ENCODE measurements around the gene SVBP. TPM values are rescaled to one million over a fixed set of nuclear protein-coding genes. Genes with fewer than 3 reads are reported as not detected.

Gene SVBP
- polyA plus RNA-seq, 1 donor = 39.1 TPM

DNA sequence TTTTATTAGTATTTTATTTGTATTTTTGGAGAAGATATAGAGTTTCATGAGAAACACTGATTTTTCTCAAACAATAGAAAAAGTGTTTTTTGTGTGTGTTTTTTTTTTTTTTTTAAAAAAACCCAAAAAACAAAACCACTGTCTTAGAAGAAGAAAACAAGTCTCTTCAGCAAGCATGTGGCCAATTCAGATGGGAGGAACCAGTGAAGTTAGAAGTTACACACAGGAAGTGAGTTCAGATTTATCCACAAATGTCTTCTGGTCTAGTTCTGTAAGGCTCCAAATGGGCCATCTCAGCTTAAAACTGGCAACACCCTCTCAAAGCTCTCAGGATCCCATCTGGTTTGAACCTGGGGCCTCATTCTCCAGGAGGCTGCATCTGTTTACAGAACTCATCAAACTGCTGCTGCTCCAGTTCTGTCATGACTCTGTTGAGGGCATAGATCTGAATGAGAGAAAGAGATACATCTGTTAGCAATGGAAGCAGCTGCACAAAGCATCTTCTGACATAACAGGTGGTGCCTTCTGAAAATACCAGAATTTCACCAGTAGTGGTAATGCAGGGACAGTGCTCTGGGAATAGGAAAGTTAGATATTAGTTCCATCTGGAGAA, 10.0 kb downstream of the SVBP start:
- peaks cover 12% of the 10 kb centered on the region for H3K36me3 ChIP-seq (ENCODE audit: control insufficient read depth, insufficient read depth, low read length)
- H3K4me3 ChIP-seq (ENCODE audit: low read length) = no peak overlapping the region
- H3K9me3 ChIP-seq (ENCODE audit: control insufficient read depth, low read depth, low read length) = peaks cover 2% of the 10 kb centered on the region
- no peak overlapping the region for H3K27ac ChIP-seq (ENCODE audit: low read length)
- no peaks in the 10 kb centered on the region for H3K27me3 ChIP-seq (ENCODE audit: control insufficient read depth, insufficient read depth, low read length)
- no peaks in the 10 kb centered on the region for H3K4me1 ChIP-seq (ENCODE audit: control insufficient read depth, insufficient read depth, low read length)
- DNase-seq = no peak

DNA sequence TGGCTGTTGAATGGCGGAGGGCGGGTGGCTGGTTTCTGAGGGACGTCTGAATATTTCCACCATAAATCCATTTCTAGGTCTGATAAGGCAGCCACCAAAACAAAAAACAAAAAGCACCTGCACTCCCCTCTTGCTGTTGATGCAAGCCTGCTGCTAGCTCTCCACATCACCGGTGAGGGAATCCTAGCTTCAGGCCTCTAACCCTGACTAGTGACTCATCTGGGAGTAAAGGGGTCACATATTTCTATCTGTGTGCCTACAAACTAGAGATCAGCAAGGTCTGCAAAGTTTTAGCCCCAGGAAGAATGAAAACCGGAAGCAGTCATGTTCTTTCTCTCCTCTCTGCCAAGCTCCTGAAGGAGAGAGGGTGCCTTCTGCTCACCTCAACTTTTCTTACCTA, 10.6 kb downstream of the SVBP start:
- no CpG with 5 or more reads among the region's 5 CpGs for WGBS (ENCODE audit: insufficient coverage, low lambda C conversion rate)
- no peaks in the 10 kb centered on the region for H3K4me1 ChIP-seq (ENCODE audit: control insufficient read depth, insufficient read depth, low read length)
- H3K27me3 ChIP-seq (ENCODE audit: control insufficient read depth, insufficient read depth, low read length) = no peaks in the 10 kb centered on the region
- H3K27ac ChIP-seq (ENCODE audit: low read length) = no peak overlapping the region
- H3K36me3 ChIP-seq (ENCODE audit: control insufficient read depth, insufficient read depth, low read length) = peaks cover 12% of the 10 kb centered on the region
- H3K4me3 ChIP-seq (ENCODE audit: low read length) = no peak overlapping the region
- H3K9me3 ChIP-seq (ENCODE audit: control insufficient read depth, low read depth, low read length) = peaks cover 2% of the 10 kb centered on the region
- no peak for DNase-seq

DNA sequence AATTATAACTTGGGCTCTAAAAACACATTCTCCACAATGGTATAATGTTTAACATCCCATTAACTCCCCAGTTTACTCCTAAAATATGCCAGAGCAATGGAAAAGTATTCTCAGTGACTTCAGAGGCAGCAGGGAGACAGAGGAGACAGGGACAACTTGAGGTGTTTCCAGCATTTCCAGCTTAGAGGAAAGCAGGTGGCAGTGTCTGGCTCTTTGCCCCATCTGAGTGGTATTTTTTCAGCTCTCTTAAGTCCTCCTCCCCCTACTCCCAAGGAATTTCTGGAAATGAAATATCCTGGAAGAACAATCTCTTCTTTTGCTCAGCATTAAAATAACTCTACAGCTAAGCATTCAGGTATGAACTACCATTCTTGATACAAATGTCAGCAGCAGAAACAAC, 11.0 kb downstream of the SVBP start:
- H3K27ac ChIP-seq (ENCODE audit: low read length) = no peak overlapping the region
- peaks cover 11% of the 10 kb centered on the region for H3K36me3 ChIP-seq (ENCODE audit: control insufficient read depth, insufficient read depth, low read length)
- no peaks in the 10 kb centered on the region for H3K4me1 ChIP-seq (ENCODE audit: control insufficient read depth, insufficient read depth, low read length)
- no peaks in the 10 kb centered on the region for H3K27me3 ChIP-seq (ENCODE audit: control insufficient read depth, insufficient read depth, low read length)
- H3K4me3 ChIP-seq (ENCODE audit: low read length) = no peak overlapping the region
- H3K9me3 ChIP-seq (ENCODE audit: control insufficient read depth, low read depth, low read length) = peaks cover 2% of the 10 kb centered on the region
- DNase-seq = no peak

DNA sequence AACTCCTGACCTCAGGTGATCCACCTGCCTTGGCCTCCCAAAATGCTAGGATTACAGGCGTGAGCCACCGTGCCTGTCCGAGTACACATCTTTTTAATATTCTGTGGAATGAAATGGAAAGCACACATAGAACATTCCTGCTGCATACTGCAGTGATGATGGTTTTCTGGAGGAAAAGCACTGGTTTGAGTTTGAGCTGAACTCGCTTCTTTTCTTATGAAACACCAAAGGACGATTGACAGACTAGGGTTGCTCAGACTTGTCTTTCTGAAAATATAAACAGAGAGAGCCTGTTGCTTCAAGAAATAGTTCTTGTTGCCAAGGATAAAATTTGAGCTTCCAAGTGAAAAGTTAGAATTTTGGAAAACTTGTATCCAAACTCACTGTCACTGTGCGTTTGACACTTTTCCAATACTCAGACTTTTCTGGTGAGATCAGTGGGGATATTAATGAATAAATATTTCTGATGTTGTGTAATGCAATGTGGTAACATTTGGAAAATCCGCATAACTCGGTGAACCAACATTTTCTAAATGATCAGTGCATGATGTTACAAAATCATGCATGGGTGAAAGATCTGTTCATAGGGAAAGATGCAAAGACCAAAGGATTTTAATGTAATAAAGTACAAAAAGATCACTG, 15.2 kb downstream of the SVBP start:
- Histone ChIP-seq H3K27ac (ENCODE audit: low read length) (no peak overlapping the region), H3K4me3 (ENCODE audit: low read length) (no peak overlapping the region), H3K36me3 (ENCODE audit: control insufficient read depth, insufficient read depth, low read length) (peaks cover 5% of the 10 kb centered on the region), H3K27me3 (ENCODE audit: control insufficient read depth, insufficient read depth, low read length) (peaks cover 2% of the 10 kb centered on the region), H3K4me1 (ENCODE audit: control insufficient read depth, insufficient read depth, low read length) (no peaks in the 10 kb centered on the region), H3K9me3 (ENCODE audit: control insufficient read depth, low read depth, low read length) (peaks cover 2% of the 10 kb centered on the region)
- no peak for DNase-seq
- WGBS (ENCODE audit: insufficient coverage, low lambda C conversion rate) = 100% methylated on average over 3 of the region's 8 CpGs

DNA sequence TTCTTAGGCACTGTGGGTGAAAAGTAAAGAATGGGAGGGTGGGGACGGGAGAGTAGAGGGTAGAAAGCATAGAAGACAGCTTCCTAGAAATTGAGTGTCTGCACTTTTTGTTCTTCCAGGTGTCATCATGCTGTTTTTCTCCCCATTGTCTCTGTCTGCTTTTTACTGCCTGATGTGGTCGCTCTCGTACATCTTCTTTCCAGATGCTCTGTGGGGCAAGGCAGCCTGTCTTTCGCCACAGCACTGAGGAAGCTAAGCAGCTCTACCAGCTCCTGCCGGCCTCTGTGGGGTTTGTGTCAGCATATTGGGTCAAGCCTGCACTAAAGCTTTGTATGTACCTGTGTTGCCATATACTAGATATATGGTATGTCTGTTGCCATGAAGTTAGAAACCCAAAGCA, 19.2 kb downstream of the SVBP start:
- no peaks in the 10 kb centered on the region for H3K9me3 ChIP-seq (ENCODE audit: control insufficient read depth, low read depth, low read length)
- H3K27me3 ChIP-seq (ENCODE audit: control insufficient read depth, insufficient read depth, low read length) = peaks cover 2% of the 10 kb centered on the region
- no peaks in the 10 kb centered on the region for H3K4me1 ChIP-seq (ENCODE audit: control insufficient read depth, insufficient read depth, low read length)
- no peaks in the 10 kb centered on the region for H3K36me3 ChIP-seq (ENCODE audit: control insufficient read depth, insufficient read depth, low read length)
- no peak overlapping the region for H3K4me3 ChIP-seq (ENCODE audit: low read length)
- no CpG with 5 or more reads among the region's 5 CpGs for WGBS (ENCODE audit: insufficient coverage, low lambda C conversion rate)
- H3K27ac ChIP-seq (ENCODE audit: low read length) = no peak overlapping the region
- no peak for DNase-seq

DNA sequence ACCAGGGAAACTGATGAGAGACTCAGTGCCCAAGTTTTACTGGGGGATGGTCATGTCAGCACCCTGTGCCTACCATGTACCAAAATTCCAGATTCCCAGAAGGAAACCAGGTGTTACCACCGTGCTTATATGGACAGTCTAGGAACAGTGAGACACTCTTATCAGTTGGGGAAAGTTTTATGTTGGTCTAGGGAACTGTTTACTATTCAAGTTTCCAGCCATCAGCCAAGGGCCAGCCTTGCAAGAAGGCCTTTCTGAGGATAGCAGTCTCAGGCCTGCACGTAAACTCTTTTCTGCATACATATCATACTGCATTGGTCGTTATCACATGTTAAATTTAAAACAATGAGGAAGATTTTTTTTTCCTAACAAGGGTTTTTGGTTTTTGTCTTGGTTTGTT, 19.8 kb downstream of the SVBP start:
- no peaks in the 10 kb centered on the region for H3K36me3 ChIP-seq (ENCODE audit: control insufficient read depth, insufficient read depth, low read length)
- peaks cover 2% of the 10 kb centered on the region for H3K27me3 ChIP-seq (ENCODE audit: control insufficient read depth, insufficient read depth, low read length)
- H3K27ac ChIP-seq (ENCODE audit: low read length) = no peak overlapping the region
- no CpG with 5 or more reads among the region's 3 CpGs for WGBS (ENCODE audit: insufficient coverage, low lambda C conversion rate)
- DNase-seq = no peak
- H3K4me3 ChIP-seq (ENCODE audit: low read length) = no peak overlapping the region
- no peaks in the 10 kb centered on the region for H3K4me1 ChIP-seq (ENCODE audit: control insufficient read depth, insufficient read depth, low read length)
- no peaks in the 10 kb centered on the region for H3K9me3 ChIP-seq (ENCODE audit: control insufficient read depth, low read depth, low read length)

DNA sequence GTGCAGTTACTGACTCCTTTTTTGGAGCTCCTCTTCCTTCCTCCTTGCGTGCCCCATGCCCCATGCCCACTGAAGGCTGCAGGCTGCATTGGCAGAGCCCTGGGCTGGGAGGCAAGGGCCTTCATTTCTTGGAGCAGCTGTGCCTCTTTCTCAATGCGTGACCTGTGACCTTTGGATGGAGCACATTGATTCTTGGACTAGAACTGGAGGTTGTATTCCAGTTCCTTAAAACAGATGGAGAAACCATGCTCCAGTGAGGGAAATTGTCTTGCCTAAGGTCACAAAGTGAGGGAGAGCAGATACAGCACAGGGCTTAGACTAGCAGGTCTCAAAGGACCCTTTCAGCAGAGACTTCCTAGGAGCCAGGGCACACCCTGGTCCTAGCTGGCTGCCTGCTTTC, 23.4 kb downstream of the SVBP start:
- Histone ChIP-seq H3K27ac (ENCODE audit: low read length) (no peak overlapping the region), H3K27me3 (ENCODE audit: control insufficient read depth, insufficient read depth, low read length) (peaks cover 10% of the 10 kb centered on the region), H3K4me3 (ENCODE audit: low read length) (no peak overlapping the region), H3K9me3 (ENCODE audit: control insufficient read depth, low read depth, low read length) (no peaks in the 10 kb centered on the region), H3K4me1 (ENCODE audit: control insufficient read depth, insufficient read depth, low read length) (no peaks in the 10 kb centered on the region), H3K36me3 (ENCODE audit: control insufficient read depth, insufficient read depth, low read length) (no peaks in the 10 kb centered on the region)
- WGBS (ENCODE audit: insufficient coverage, low lambda C conversion rate) = no CpG with 5 or more reads among the region's 2 CpGs
- no peak for DNase-seq

DNA sequence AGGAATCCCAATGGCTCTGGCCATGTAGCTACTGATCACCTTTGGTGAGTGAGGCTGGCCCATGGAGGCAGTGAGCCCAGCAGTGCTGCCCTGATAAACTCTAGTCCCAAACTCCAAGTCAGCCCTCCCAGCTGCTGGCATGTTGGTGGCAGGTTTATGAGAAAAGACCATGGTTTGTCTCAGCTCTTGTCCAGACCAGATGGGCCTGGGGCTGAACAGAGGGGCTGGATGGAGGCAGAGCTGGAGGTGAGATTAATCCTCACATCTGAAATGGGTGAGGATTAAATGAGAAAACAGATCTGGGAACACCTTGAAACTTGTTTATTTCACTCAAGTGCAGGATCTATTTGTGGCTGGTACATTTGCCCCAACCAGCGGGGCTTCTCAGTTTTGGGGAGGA, 29.2 kb downstream of the SVBP start:
- H3K36me3 ChIP-seq (ENCODE audit: control insufficient read depth, insufficient read depth, low read length) = no peaks in the 10 kb centered on the region
- H3K27me3 ChIP-seq (ENCODE audit: control insufficient read depth, insufficient read depth, low read length) = peaks cover 34% of the 10 kb centered on the region
- WGBS (ENCODE audit: insufficient coverage, low lambda C conversion rate) = no CpG with 5 or more reads among the region's 1 CpG
- peaks cover 6% of the 10 kb centered on the region for H3K4me1 ChIP-seq (ENCODE audit: control insufficient read depth, insufficient read depth, low read length)
- peaks cover 6% of the 10 kb centered on the region for H3K9me3 ChIP-seq (ENCODE audit: control insufficient read depth, low read depth, low read length)
- no peak overlapping the region for H3K27ac ChIP-seq (ENCODE audit: low read length)
- DNase-seq = no peak
- no peak overlapping the region for H3K4me3 ChIP-seq (ENCODE audit: low read length)

DNA sequence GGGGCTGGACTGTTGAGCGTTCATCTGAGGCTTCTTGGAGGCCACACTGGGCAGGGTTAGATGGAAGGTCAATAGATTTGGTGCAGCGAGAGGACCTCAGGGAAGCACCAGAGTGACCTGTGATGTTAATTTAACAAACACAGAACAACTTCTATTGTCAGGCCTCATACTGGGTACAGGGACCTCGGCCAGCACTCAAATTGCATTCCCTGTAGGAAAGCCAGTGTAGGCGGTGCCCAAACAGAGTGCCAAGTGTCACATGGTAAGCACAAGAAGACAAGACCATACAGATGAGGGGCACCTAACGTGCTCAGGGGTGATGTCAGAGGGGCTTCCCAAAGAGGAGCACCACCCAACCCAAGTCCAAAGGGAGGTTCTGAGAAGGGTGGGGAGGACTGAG, 31.1 kb downstream of the SVBP start:
- H3K9me3 ChIP-seq (ENCODE audit: control insufficient read depth, low read depth, low read length) = peaks cover 6% of the 10 kb centered on the region
- H3K36me3 ChIP-seq (ENCODE audit: control insufficient read depth, insufficient read depth, low read length) = peaks cover 8% of the 10 kb centered on the region
- DNase-seq = no peak
- H3K27me3 ChIP-seq (ENCODE audit: control insufficient read depth, insufficient read depth, low read length) = peaks cover 34% of the 10 kb centered on the region
- H3K4me3 ChIP-seq (ENCODE audit: low read length) = no peak overlapping the region
- no peak overlapping the region for H3K27ac ChIP-seq (ENCODE audit: low read length)
- H3K4me1 ChIP-seq (ENCODE audit: control insufficient read depth, insufficient read depth, low read length) = peaks cover 6% of the 10 kb centered on the region
- 100% methylated on average over 1 of the region's 5 CpGs for WGBS (ENCODE audit: insufficient coverage, low lambda C conversion rate)

DNA sequence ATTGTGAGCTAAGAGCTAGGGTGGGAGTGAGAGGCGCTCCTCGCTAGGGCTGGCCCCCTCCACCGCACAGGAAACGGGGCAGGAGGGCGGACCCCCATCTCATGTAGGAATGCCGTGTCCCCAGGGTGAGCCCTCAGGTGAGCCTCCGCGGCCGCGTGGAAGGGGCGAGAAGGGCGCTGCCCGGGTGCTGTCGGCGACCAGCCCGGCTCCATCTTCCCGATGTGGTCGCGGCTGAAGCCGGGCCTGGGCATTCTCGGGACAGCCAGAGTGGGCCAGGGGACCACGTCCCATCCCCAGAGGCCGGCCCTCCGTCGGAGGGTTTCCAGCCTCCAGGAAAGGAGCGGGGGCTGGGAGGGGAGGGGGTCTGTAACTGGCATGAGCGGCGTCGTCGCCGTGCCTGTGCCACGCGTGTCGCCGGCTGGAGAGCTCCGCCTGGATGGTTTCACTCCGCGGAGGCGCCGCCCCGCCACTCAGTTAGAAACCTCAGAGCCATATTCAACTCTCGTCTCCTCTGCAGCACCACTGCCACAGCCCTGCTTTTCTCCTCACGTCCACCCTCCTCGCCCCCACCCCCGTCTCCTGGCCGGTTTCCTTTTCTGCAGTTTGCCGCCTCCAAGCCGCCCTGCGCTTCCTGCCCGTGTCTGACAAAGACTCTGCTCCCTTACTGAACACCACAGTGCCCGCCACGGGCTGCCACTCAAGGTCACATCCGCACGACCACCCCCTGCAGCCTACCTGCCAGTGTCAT, 32.1 kb downstream of the SVBP start, which contains the start of gene TMEM269:
Gene TMEM269, plus strand, starts transcription at position 46 of the 748 bp plus-strand sequence. CDS start 4,903 bp downstream, outside the sequence.
- Histone ChIP-seq H3K9me3 (ENCODE audit: control insufficient read depth, low read depth, low read length) (peaks cover 6% of the 10 kb centered on the region), H3K27ac (ENCODE audit: low read length) (no peak within 1 kb of the TSS), H3K36me3 (ENCODE audit: control insufficient read depth, insufficient read depth, low read length) (peaks cover 8% of the 10 kb centered on the region), H3K27me3 (ENCODE audit: control insufficient read depth, insufficient read depth, low read length) (peaks cover 34% of the 10 kb centered on the region), H3K4me1 (ENCODE audit: control insufficient read depth, insufficient read depth, low read length) (peaks cover 6% of the 10 kb centered on the region), H3K4me3 (ENCODE audit: low read length) (peak within 1 kb of the TSS; percentile 33)
- peak in 1 of 2 donors; percentile 21 for DNase-seq
- no CpG with 5 or more reads among the region's 54 CpGs for WGBS (ENCODE audit: insufficient coverage, low lambda C conversion rate)
